Loucy (cell line): ENCODE measurements around the gene FLRT1.

Experiments
- CTCF ChIP-seq: fragments of 200-600 bp; sonication (generic); conservative IDR thresholded peaks from 2 replicates; pipeline ENCODE4 v1.5.1; 2014; ENCODE audit warnings: mild to moderate bottlenecking, antibody characterized with exemption, low read length
- EZH2phosphoT487 ChIP-seq: fragments of 200-600 bp; IDR thresholded peaks from 2 replicates; pipeline ENCODE4 v1.6.1; 2018; ENCODE audit warnings: antibody characterized with exemption, mild to moderate bottlenecking, moderate library complexity, borderline replicate concordance

- TF ChIP-seq CTCF = no peak
- TF ChIP-seq EZH2phosphoT487 = no peak
These were observed 24.6 kb downstream of the FLRT1 start for GRCh38 chr11:64060263-64060860.
